Measurements from ENCODE around the gene ADGB.
"Not testable (repeated sequence)": the region's sequence is repeated elsewhere in the genome, so short reads cannot be mapped to it uniquely, and the experiment has no call there.

- not testable (repeated sequence) for TF ChIP-seq CTCF, POLR2A (IDR thresholded peaks at IDR 0.05)
Measured at GRCh38 chr6:146809014-146809413, 210.2 kb downstream of the ADGB start.
